Stimulated activated CD8-positive, alpha-beta memory T cell treated with anti-CD3 and anti-CD28 coated beads, Interleukin-7, amount 100 ng/mL, for 48 hours (primary cell): ENCODE results near the gene DIAPH2.

Experiments used
- DNase-seq, 2 donors: peaks; one replicate each; pipeline ENCODE4 v3.0.0-alpha.2; 2020; ENCODE audit warnings: low read depth in 1 of 2; ENCODE audit errors: extremely low read depth in 1 of 2

The DIAPH2 gene

GRCh38 chrX:96919672-96920071 is 235.0 kb downstream of the DIAPH2 start:
- no peak for DNase-seq

- DNase-seq = no peak
Measured at GRCh38 chrX:96924581-96924980, 239.9 kb downstream of the DIAPH2 start.

DNA sequence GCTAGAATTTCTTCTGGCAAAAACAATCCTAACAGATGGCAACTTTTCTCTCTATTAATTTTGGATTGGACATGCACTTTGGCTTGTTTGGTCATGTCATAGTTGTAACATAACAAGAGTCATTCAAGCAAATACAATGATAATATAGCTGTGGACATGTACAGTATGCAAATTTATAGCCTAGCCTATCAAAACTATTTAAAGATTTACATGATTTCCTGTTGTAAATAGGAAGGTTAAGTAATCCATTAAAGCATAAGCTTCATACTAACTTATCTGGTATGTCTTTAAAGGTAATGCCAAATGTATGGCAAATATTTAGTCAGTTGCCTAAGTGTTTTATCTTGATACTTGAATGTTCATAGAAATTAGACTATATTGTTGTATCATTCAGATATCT is 244.4 kb downstream of the DIAPH2 start:
- DNase-seq = no peak

DNA sequence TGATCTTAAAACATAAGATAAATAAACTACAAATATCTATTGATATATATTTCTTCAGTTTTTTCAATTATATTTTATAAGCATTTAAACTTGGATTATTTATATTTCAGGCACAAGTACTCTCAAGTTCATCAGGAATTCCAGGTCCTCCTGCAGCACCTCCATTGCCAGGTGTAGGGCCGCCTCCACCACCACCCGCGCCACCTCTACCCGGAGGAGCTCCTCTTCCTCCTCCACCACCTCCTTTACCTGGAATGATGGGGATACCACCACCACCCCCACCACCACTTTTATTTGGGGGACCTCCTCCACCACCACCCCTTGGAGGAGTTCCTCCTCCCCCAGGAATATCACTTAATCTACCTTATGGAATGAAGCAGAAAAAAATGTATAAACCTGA is 273.1 kb downstream of the DIAPH2 start:
- no peak for DNase-seq

DNA sequence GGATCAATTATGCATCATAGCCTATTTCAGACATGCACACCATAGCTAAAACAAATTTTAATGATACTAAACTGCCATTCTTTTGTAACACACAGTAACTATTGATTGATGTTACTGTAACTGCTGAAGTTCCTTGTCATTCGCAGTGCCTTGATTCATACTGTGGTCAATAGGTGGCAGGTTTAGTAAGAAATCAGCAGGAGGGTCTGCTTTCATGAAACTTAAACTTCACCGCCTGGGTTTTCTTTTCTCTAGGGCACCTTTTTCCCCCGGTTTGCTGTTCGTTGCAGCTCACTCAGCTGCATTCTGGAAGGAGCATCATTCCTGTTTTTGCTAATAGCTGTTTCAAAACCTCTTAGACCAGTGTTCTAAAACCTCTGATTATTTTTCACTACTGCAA is 287.2 kb downstream of the DIAPH2 start:
- no peak for DNase-seq

- no peak for DNase-seq
Measured at GRCh38 chrX:96978906-96979305, 294.3 kb downstream of the DIAPH2 start.

DNA sequence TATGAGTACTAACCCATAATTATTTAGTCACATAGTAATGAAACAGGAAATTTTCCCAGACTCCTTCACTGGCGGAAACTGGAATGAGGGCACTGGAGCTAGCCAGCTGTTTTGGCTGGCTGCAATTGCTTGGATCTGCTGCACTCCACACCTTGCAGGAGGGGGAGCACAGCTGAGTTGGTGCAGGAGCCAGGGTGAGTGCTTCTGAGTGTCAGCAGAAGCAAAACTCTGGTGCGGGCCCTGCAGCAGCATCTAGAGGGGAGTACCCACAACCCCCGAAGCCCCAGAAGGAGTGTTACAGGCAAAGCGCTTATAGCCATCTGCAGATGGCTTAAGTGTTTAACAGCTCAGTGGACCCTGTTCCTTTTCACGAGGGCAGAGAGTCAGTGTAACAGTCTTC is 295.1 kb downstream of the DIAPH2 start:
- DNase-seq = no peak

DNA sequence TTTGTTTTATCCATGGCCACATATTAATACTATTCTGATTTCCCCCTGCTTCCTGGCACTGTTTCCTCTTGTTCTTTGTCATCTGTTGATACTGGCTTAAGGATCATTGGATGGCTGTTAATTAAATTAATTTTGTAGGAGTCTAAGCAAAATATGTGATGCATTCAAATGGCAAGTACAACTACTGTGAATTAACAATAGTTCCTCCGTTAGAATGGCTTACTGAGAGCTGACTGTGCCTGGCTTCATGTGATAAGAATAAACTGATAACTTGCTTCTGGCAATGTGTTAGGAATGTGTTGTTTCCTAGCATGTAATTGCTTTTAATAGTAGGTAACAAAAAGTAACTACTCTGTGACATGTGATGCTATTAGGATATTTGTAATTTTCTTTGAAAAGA is 297.5 kb downstream of the DIAPH2 start:
- no peak for DNase-seq

DNA sequence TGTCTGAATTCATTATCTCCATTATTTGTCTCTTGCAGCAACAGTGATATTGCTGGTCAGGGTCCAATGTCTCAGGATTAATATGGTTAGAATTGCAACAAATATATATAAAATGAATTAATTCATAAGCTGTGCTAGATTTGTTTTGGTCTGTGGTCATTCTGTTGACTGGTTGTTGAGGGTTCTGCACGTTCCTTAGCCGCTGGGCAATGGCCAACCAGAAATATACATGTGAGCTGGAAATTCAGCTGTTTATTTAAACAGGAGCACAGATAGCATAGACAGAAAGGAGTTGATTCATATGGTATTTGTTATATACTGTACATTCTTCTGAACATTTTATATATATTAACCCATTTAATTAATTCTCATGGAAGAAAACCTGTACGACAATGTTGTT is 299.9 kb downstream of the DIAPH2 start:
- DNase-seq = no peak

DNA sequence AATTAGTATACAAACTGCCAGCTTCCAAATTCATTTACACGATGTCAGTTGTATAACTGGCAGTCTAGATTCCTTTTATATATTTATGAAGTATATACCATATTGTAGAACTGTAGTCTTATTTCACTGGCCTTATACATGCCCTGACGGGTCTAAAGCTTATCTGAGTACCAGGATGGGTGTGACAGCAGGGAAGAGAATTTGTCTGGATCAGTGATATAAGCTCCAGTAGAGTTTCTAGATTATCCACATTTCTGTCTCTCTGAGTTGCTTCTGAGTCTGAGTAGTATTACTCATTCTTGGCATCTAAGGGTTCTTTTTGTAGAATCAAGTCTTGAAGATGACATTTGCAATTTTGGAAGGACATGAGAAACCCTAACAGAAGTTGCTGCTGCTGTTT is 300.4 kb downstream of the DIAPH2 start:
- no peak for DNase-seq

DNA sequence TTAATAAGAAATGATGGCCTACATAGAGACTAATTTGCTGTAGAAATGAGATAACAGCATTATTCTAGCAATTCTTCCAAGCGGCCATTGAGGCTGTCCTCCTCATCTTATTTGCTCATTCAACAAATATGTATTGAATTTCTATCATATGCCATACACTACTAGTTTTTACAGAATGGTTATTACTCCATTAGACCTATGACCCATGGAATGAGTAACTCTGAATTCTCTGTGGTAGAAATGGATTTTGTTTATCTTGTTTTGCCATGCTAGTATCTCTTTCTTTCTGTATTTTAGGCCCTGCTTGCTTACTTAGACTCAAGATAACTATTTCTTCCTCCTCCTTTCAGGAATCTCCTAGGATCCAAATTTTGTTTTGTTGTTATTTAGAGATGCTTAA is 302.6 kb downstream of the DIAPH2 start:
- no peak for DNase-seq

DNA sequence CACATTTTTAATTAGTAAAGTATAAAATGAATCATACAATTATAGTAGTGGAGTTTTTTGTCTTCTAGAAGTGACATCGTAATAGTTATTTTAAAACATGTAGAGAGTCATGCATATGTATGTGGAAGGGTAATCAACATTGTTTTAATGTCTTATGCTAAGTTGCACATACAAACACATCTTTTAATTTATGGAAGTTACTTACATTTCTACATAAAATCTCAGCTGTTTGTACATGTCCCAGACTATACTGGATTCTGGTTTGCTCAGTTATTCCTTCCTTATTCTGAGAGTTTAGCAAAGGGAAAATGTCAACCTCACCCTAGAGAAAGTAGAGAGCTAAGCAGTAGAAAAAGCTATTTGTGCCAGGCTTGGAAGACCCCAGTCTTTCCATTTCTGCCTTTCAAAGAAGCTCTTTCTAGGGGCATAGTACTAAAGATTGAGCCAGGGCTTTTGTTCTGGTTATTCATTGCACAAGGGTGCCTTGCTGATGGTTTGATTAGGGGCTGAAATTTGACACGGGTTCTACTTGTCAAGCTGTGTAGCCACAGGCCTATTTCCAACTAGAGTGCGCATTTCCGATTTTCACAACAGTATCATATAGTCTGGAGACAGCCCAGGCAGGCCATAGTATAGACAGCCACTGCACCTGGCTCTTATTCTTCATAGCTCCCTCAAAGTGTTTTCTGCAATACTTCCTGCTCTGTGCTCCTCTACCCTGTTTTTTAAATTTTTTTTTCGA is 305.4 kb downstream of the DIAPH2 start:
- no peak for DNase-seq

DNA sequence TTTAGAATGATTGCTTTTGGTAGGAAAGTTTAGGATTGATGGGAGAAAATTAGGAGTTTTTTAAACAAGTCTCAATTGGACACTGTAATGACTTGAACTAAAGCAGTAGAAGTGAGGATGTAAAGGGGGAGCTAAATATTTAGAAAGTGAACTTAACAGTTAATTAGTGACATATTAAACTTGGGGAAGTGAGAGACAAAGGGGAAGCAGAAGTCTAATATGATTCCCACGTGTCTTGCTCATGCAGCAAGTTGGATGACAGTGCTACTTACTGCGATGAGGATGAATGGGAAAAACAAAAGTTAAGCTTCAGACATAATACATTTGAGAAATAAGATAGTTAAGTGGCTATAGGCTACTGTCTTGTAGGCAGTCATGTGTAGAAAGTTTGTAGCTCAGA is 309.5 kb downstream of the DIAPH2 start:
- DNase-seq = no peak

- DNase-seq = no peak
Measured at GRCh38 chrX:96997196-96997595, 312.6 kb downstream of the DIAPH2 start.

DNA sequence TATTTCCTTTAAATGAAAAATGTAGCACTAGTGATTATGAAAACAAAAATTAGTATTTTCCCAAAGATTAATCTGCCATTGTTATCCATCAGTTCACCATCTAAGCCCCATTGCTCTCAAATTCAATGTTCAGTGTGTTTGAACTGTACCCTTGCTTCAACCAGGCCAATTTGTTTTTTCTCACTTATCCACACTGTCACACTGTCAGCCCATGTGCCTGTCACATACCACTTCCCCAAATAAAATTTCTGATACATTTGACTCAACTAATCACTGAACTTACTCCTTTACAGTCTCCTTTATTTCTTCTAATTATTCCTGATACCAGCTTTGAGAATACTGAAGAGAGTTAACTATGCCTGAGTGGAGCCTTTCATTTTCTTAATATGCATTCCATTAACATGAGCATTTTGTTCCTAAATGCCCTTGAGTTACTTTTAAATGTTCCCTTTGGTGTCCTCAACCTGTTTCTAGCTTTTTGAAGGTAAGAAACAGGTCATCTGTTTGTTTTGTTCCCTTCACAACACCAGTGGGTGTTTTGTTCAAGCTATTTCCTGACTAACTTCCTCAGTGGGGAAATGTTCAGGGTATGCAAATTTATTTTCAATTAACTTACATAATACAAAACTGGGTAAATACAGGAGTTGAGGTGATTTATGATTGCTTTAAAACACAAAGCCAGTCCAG is 316.2 kb downstream of the DIAPH2 start:
- DNase-seq = no peak

- DNase-seq = no peak
Measured at GRCh38 chrX:97006167-97006566, 321.5 kb downstream of the DIAPH2 start.

DNA sequence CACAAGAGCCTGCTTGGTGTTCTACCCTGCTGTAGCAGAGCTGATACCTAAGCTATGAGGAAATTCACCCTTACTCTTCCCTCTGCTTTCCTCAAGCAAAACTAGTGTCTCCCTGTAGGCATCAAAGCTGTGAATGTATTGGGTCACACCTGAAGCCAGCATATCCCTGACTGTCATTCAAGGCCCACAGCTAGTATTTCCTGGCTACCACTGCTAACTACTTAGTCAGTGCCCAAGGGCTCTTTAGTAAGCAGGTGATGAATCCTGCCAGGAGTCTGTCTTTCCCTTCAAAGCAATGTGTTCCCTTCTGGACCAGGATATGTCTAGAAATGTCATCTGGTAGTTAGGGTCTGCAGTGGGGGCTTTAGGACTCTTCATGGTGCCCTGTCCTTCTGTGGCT is 324.7 kb downstream of the DIAPH2 start:
- no peak for DNase-seq

GRCh38 chrX:97011540-97011939 is 326.9 kb downstream of the DIAPH2 start:
- no peak for DNase-seq

DNA sequence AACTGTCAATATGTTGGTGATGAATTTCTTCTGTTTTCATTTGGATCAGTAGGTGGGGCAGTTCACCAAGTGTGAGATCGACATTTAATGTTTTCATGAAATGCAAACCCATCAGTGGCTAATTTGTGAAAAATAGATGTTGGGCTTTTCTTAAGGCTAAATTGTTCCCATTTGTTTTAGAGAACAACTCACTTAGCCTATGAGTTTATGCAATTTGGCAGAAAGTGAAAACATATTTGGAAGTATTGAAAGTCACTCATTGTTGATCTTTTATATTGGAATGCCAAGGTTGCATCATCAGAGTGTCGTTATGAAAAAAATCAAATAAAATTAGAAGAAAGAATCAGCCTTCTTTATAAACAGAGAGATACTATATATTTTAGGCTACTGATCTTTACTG is 331.5 kb downstream of the DIAPH2 start:
- no peak for DNase-seq

GRCh38 chrX:97021680-97022079 is 337.0 kb downstream of the DIAPH2 start:
- no peak for DNase-seq

- no peak for DNase-seq
Measured at GRCh38 chrX:97026406-97026805, 341.8 kb downstream of the DIAPH2 start.

DNA sequence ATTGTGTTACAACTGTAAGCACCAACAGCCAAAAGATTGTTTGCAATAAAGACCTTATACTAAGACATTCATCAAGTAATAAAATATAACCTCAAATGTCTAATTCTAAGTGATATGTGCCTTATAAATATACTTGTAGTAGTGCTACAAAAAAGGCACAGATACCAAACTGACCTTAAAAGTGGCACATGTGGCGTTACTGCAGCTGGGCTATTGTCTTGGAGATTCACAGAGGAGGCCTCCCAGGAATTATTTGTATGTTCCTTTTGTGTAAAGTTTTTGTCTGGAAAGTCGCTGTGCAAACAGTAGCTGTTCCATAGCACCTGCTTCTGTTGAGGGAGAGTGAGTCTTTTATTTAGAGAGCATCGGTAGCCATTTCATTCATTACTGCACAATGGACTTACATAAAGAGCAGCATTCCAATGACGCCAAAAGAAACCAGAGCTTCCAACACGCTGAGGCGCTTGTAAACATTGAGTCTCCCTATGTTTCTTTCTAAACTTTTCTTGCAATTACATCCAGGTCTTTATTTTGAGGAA is 342.8 kb downstream of the DIAPH2 start:
- no peak for DNase-seq
